Measurements from ENCODE around the gene RPL13A.
A peak's percentile ranks its signal among the peaks of the same experiment; 100 is the strongest.

RPL13A gene

DNA sequence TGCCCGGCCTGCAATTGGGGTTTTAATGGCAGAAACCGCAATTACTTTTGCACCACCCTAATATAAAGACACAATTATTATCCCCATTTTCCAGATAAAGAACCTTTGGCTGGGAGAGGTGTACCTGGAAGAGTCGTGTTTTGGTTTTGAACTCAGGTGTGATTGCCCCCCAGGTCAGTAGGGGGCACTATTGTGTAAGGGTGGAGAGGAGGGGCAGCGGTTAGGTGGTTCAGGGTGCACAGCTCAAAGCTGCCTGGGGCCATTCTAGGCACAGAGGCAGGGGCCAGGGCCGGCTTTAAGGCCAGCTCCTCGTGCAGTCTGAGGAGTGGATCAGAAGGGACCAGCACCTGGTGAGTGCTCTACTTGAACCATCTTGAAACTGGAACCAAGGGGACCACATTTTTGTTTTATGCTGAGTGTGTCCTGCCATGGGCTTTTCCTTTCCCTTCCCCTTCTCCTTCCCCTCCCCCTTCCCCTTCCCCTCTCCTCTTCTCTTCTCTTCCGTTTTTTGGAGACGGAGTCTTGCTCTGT, 19.2 kb downstream of the RPL13A start:
- peak; percentile 52 for DNase-seq (ENCODE audit: low spot score)

DNA sequence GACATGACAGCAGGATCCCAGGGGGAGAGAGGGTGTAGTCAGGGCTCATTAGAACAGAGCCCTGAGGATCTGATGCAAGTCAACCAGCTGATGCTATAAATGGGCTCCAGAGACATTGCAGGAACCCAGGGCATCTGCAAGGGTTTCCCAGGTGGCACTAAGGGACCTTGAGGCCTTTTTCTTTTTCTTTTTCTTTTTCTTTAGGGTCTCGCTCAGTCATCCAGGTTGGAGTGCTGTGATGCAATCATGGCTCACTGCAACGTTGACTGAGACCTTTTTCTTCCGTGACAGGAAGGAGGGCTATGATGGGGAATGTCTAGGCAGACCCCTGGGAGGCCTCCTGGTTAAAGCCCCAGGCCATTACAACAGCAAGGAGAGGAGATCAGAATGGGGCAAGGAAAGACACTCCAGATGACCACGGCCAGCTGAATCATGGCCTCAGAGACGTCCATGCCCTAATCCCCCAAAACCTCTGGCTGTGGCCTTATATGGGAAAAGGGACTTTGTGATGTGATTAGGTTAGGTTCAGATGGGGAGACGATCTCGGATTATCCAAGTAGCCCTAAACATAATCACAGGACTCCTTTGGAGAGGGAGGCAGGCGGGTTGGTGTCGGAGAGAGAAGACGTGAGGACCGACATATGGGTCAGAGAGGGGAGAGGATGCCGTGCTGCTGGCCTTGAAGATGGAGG, 20.5 kb downstream of the RPL13A start:
- DNase-seq (ENCODE audit: low spot score): no peak

DNA sequence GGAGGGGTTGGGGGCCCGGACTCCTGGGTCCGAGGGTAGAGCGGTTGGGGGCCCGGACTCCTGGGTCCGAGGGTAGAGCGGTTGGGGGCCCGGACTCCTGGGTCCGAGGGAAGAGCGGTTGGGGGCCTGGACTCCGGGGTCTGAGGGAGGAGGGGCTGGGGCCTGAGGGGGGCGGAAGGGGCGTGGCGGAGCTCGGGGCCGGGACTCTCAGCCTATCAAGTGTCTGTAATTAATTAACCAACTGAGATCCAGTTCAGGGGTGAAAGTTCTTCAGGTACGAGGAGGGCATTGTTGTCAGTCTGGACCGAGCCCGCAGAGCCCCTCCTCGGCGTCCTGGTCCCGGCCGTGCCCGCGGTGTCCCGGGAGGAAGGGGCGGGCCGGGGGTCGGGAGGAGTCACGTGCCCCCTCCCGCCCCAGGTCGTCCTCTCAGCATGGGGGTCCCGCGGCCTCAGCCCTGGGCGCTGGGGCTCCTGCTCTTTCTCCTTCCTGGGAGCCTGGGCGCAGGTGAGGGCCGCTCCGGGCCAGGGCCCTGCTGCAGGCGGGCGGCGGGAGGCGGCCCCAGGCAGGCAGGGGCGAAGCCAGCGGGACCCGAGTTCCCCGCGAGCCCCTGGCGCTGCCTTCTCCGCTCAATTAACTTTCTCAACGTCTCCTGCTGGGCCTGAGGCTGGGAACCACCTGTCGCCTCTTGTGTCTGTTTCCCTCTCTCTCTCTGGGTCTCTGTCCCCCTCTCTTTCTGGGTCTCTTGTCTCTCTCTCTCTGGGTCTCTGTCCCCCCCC, 25.8 kb downstream of the RPL13A start:
- DNase-seq (ENCODE audit: low spot score): no peak

DNA sequence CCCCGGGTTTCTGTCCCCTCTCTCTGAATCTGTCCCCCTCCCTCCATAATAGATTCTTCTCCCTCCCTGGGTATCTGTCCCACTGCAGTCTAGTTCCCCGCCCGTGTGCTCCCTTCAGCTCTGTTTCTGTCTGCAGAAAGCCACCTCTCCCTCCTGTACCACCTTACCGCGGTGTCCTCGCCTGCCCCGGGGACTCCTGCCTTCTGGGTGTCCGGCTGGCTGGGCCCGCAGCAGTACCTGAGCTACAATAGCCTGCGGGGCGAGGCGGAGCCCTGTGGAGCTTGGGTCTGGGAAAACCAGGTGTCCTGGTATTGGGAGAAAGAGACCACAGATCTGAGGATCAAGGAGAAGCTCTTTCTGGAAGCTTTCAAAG, 26.3 kb downstream of the RPL13A start:
- no peak for DNase-seq (ENCODE audit: low spot score)

DNA sequence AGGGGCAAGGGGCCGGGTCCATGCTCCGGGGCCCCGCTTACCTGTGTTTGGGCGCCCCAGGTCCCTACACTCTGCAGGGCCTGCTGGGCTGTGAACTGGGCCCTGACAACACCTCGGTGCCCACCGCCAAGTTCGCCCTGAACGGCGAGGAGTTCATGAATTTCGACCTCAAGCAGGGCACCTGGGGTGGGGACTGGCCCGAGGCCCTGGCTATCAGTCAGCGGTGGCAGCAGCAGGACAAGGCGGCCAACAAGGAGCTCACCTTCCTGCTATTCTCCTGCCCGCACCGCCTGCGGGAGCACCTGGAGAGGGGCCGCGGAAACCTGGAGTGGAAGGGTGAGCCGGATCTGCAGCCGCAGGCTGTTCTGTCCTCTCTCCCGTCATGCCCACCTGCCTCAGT, 26.7 kb downstream of the RPL13A start:
- DNase-seq (ENCODE audit: low spot score): no peak

DNA sequence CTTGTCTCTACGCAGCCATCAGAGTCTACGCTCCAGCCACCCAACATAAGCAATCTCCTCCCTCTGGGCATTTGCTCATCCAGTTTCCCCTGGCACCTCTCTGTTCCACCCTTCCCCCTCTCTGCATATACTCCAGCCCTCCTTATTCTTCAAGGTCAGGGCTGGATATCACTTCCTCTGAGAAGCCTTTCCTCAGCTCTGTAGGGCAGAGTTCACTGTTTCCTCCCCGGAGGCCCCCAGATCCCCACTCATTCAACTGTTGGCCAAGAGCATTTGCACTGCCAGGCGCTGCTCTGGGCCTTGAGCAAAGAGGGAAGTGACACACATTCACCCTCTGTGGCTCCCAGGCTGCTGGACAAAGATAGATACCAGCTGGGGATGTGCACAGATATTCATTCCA, 28.4 kb downstream of the RPL13A start:
- no peak for DNase-seq (ENCODE audit: low spot score)

DNA sequence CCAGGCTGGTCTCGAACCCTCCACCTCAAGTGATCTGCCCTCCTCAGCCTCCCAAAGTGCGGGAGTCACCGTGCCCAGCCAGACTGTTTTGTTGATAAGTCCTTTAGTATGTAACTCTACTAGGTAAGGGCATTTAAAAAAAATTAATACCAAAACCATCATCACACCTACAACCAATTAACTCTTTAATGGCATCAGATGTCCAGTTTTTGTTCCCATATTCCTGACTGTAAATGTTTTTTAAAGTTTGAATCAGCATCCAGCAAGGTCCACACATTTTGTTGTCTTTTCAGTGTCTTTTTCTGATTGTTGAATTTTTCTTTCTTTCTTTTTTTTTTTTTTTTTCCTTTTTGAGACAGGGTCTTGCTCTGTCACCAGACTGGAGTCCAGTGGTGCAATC, 30.6 kb downstream of the RPL13A start:
- DNase-seq (ENCODE audit: low spot score): no peak

DNA sequence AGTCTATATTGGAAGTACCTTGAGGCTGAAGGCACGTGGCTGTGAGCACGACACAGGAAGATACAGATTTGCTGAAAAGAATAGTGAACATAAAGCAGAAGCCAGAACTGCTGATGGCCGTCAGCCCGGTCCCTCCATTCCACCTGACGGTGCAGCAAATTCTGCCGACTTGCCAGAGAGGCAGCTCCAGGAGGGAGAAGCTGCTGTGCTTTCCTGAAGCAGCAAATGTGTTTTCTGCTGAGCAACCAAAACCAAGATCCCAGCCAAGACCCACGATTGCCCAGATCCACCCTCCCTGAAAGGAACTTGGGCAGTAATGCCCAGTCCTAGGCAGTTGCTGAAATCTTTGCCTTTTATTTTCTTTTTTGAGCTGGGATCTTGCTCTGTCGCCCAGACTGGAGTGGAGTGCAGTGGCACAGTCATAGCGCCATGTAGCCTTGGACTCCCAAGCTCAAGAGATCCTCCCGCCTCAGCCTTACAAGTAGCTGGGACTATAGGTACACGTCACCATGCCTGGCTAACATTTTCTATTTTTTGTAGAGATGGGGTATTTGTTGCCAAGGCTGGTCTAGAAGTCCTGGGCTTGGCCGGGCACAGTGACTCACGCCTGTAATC, 33.4 kb downstream of the RPL13A start:
- DNase-seq (ENCODE audit: low spot score): no peak

DNA sequence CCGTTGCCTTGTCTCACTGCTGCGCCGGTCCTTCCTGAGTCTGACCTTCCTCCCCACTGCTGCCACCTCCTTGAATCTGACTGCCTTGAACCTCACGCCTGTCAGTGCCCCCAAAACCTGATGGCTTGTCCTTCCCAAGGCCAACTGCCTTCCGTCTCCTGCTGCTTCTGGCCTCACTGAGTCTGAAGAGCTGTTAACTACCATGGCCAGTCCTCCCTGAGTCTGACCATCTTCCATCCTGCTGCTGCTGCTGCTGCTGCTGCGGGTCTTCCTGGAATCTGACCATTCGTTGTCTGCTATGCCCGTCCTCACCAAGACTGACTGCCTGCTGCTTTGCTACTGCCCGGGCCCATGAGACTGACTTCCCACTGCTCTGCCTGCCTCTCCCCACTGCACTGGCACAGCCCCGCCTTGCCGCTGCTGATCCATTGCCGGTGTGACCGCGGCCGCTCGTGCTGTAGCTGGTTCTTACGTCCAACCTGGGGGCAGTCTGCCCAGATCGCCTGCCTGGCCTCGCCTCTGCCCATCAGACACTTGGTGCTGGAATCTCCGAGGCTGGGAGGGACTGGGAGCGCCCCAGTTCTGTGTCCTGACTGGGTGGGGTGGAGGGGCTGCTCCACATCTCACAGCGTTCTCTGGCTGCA, 37.5 kb downstream of the RPL13A start:
- no peak for DNase-seq (ENCODE audit: low spot score)

DNA sequence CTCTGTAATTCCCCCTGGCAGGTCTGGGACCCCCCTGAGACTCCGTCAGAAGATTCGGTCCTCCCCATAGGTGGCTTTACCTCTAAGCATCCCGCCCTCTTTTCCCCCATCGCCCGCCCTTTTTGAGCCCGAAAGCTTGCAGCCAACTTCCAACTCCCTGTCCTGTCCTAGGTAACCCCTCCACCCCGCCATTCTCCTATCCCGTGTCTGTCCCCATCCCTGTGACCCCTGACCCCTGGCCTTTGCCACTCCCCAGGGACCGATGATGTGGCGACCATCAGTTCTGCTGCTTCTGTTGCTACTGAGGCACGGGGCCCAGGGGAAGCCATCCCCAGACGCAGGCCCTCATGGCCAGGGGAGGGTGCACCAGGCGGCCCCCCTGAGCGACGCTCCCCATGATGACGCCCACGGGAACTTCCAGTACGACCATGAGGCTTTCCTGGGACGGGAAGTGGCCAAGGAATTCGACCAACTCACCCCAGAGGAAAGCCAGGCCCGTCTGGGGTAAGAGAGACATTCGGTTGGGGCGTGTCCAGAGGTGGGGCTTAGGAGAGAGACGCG, 40.9 kb downstream of the RPL13A start:
- DNase-seq (ENCODE audit: low spot score): no peak

DNA sequence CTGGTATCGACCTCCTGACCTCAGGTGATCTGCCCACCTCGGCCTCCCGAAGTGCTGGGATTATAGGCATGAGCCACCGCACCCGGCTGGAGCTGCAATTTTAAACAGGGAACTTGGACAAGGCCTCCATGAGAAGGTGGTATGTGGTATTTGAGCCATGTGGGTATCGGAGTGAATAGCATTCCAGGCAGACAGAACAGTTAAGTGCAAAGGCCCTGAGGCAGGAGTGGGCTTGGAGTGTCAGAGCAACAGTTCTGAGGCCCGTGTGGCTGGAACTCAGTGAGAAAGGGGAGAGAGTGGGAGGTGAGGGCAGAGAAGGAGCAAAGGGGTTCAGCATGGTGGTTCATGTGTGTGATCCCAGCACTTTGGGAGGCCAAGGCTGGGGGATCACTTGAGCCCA, 43.3 kb downstream of the RPL13A start:
- DNase-seq (ENCODE audit: low spot score): no peak

DNA sequence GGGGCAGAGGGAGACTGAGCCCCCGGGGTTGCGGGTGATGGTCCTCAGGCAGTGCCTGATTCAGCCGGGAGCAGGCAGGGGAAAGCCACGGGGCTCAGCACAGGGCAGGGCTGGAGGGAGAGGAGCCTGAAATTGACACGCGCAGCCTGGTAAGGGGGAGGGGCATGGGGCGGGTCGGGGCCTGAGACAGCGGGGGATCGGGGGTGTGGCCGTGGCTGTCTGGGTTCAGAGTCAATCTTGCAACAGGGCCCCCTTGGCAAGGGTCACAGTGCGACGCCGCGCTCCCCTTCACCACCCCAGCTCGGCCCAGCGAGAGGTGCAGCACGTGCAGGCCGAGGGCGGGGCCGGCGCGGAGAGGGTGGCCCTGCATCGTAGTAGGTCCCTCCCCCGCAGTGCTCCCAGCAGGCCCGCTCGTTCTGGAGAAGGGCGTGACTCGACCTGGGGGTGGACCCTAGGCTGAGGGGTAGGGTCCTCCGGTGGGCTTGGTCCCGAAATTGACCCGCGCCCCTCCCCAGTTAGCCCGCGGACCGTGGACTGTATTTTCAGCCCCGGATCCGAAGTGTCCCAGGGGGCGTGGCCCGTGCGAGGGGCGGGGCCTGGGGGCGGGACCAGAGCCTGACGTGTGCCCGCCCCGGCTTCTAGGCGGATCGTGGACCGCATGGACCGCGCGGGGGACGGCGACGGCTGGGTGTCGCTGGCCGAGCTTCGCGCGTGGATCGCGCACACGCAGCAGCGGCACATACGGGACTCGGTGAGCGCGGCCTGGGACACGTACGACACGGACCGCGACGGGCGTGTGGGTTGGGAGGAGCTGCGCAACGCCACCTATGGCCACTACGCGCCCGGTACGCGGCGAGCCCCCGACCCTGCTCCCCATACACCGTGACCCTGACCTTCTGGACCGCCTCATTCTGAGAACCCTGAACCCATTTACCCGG, 46.4 kb downstream of the RPL13A start:
- peak; percentile 54 for DNase-seq (ENCODE audit: low spot score)

DNA sequence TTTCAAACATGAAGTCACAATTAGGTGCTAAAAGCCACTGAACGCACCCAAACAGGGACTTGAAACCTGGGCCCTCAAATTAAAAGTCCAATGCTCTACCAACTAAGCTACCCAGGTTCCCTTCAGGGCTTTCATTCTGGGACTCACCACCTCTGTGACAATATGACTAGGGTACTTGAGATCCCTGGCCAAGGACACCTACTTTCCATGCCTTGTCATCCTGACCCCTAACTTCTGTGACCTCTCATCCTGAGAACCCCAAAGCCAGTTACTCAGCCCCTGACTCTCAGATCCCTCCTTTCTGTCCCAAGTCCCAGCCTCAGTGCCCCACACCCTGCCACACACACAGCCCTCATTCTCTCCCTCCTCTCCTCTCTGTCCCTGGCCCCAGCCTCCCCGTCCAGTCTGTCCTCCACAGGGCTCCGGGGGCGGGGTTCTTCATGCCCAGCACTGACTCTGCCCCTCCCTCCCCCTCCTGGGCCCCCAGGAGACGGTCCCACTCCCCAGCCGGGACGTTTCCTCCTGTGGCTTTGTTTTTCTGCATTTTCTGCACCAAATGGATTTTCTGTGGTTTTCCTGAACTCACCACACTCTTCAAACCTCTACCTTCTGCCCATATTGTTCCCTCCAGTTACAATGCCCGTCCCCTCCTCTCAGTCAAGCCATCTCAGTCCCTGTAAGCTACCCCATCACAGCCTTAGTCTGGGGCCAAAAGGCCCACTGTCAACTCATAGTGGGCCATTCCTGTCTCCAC, 47.4 kb downstream of the RPL13A start:
- no peak for DNase-seq (ENCODE audit: low spot score)

DNA sequence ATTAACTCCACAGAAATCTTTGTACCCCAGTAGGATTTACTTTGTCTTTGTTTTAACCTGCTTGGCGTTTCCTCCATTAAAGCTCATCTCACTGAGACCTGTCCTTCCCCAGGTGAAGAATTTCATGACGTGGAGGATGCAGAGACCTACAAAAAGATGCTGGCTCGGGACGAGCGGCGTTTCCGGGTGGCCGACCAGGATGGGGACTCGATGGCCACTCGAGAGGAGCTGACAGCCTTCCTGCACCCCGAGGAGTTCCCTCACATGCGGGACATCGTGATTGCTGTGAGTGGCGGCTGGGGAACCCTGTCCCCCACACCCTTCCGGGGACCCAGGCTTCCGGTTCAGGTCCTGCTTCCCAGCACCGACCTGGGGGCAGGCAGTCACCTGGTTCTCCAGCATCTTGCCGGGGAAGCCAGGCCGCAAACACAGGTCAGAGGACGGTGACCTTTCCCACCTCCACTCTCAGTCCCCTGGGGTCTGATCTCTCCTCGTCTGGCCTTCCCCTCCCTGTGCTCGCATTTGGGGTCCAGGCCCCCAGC, 49.6 kb downstream of the RPL13A start:
- no peak for DNase-seq (ENCODE audit: low spot score)

DNA sequence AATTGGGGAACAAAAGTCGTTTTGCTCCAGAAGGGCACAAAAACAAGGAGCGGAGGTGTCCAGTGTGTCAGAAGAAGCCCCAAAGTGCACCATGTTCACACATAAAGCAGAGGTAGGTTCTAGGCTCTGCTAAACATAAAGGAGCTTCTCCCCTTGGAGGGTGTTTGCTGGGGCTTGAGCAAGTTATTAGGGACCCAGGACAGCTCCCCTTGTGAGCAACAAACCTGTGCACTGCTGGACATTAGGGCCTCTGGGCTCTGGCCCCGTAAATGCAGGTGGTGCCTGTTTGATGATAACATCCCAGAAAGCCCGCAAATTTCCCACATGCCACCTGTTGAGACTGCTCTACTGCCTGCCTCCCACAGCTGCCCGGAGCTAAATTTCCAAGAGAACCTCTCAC, 51.2 kb downstream of the RPL13A start:
- DNase-seq (ENCODE audit: low spot score): no peak

DNA sequence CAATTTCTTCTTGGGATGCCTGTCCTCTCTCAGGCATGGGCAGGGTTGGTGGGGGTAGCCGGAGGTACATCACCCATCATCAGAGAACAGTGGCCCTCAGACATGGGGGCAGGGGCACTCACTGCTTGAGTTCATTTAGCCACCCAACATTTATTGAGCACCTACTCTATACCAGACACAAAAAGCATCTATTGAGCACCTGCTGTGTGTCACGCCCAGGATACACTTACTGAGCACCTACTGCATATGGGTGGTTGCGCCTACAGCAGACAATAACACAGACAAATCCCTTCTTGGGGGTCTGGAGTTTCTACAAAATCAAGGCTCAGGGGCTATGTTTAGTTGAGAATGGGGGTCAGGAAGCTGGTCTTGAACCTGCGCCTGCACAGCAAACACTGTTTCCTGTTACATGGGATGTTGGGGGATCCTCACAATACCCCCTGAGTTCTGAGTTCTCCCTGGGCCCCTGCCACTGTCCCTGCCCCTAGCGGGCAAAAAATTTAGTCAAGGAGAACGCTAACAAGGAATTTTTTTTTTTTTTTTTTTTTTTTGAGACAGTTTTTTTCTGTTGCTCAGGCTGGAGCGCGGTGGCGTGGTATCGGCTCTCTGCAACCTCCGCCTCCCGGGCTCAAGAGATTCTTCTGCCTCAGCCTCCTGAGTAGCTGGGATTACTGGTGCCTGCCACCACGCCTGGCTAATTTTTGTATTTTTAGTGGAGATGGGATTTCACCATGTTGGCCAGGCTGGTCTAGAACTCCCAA, 52.0 kb downstream of the RPL13A start:
- DNase-seq (ENCODE audit: low spot score): no peak
